Liver (tissue), 3 donors: ENCODE measurements around the gene SAMD1.

Source experiments
- CTCF ChIP-seq: fragments of 150-350 bp; IDR thresholded peaks from 2 replicates; pipeline ENCODE4 v1.5.1; 2017; ENCODE audit warnings: improper control_type of control experiment, low read depth, low read length; ENCODE audit not compliant: missing input control
- GABPA ChIP-seq, 2 donors: IDR thresholded peaks in 1 of 2; conservative IDR thresholded peaks in 1 of 2; 2 replicates each; pipeline ENCODE4 v1.6.1; 2016; ENCODE audit warnings: antibody characterized with exemption in 2 of 2, mild to moderate bottlenecking in 1 of 2, moderate library complexity in 1 of 2
- donor health status: healthy.
- donor health status: healthy.

GRCh38 chr19:14114854-14115253, 24.3 kb upstream of the SAMD1 start:
- TF ChIP-seq CTCF = peak; percentile 50
- TF ChIP-seq GABPA (IDR thresholded peaks at IDR 0.05 in 1 of 2, conservative IDR thresholded peaks at IDR 0.05 in 1 of 2) = no peak
